Astrocyte of the spinal cord (primary cell): ENCODE data around the gene TMEM107.

ENCODE experiments used
- DNase-seq: peaks from one replicate; pipeline ENCODE4 v3.0.0; 2011; ENCODE audit warnings: low read depth, low spot score
- H3K4me3 ChIP-seq: 2 replicates; pipeline ENCODE4 v1.5.1; 2011; ENCODE audit warnings: low read depth, mild to moderate bottlenecking, low read length, moderate library complexity
- CTCF ChIP-seq: IDR thresholded peaks from 2 replicates; pipeline ENCODE4 v1.5.1; 2012; ENCODE audit warnings: low read depth, mild to moderate bottlenecking, low read length, inconsistent platforms
- in situ Hi-C: cut with HindIII; loops from 2 replicates; pipeline ENCODE4 v1.10.0; 2017; ENCODE audit warnings: low sequenced_read_pairs

The TMEM107 gene

DNA sequence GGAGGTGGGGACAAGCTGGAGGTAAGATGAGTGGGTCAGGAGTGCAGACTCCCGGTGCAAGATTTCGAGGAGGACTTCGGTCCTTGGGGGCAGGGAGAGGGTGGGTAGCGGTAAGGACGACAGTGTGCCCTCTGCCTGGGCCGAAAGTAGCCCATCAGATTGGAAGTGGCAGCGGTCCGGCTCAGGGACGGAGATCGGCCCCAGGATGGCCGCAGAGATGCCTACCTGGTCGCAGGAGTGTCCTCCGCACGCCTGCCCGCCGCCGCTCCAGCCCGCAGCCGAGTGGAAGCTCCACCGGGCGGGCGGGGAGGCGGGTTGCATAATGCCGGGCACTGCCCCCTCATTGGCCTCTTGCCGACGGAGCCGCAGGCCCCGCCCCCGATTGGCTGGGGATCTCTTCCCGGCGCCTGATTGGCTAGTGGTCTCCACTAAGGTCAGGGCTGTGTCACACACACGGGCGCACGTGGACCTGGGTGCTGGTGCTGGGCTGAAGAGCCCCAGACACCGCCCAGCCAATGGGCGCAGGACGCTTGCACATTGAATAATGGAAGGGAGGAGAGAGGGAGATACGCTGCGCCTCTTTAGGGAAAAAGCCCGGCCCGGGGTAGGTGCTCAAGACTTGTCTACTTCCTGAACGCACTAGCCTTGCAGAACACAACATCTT is 23.9 kb downstream of the TMEM107 start, which contains the start of gene PER1:
TSS of gene PER1 (minus strand) at position 293 of the 664 bp plus-strand sequence. CDS start 1,698 bp downstream, outside the sequence.
- peak within 1 kb of the TSS; percentile 93 for H3K4me3 ChIP-seq
- in situ Hi-C loops: no loop called here
- no peak for TF ChIP-seq CTCF
- DNase-seq: peak; percentile 97

DNA sequence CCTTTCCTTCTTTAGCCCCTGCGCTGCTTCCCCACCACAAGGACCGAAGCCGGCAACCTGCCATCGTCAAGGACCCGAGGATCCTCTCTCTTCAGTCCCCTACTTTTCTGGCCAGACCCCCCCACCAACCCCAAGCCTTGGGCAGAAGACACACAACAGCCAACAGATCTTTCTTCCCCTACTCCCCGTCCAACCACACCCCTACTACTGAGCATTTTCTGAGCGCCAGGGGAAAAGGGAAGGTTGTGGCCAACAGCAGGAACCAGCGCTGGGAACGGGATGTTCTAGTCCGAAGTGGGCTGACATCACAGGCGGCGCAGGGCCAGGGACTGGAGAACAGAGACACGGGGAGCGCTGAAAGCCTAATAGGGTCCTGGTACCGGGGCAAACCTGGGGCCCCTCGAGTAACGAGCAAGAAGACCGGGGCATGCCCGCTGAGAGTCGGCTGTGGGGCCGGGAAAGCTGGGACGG is 24.5 kb downstream of the TMEM107 start:
- peak; percentile 71 for DNase-seq
- in situ Hi-C loops: no loop called here
- TF ChIP-seq CTCF: no peak
- peak overlapping the region; percentile 93 for H3K4me3 ChIP-seq

GRCh38 chr17:8151120-8151640 is 25.0 kb downstream of the TMEM107 start:
- in situ Hi-C loops: no loop called here
- peak; percentile 96 for DNase-seq
- no peak for TF ChIP-seq CTCF
- H3K4me3 ChIP-seq: peak overlapping the region; percentile 93

- DNase-seq: no peak
- H3K4me3 ChIP-seq: peak overlapping the region; percentile 93
- in situ Hi-C loops: no loop called here
- no peak for TF ChIP-seq CTCF
Measured at GRCh38 chr17:8150194-8151119, 25.7 kb downstream of the TMEM107 start.

- in situ Hi-C loops: no loop called here
- no peak overlapping the region for H3K4me3 ChIP-seq
- no peak for DNase-seq
- no peak for TF ChIP-seq CTCF
Measured at GRCh38 chr17:8149419-8150193, 26.6 kb downstream of the TMEM107 start.

DNA sequence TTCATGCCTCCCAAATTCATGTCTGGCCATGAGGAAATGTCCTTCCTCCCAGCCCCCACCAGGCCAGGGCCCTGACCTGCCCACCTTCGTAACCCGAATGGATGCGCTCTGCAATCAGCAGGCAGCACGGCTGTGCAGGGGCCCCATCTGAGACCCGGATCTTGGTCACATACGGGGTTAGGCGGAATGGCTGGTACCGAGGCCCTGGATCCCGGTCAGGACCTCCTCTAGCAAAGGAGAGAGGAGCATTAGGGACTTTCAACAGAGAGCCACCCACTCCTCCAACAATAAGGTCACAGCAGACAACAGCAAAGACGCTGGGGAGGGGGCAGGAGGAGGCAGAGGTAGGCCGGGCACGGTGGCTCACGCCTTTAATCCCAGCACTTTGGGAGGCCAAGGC is 27.6 kb downstream of the TMEM107 start:
- no peak for DNase-seq
- H3K4me3 ChIP-seq: no peak overlapping the region
- TF ChIP-seq CTCF: no peak
- in situ Hi-C loops: no loop called here
